ENCODE measurements around the gene TAS2R9. TPM values are rescaled to one million over a fixed set of nuclear protein-coding genes. Genes with fewer than 3 reads are reported as not detected.

TAS2R9 gene
- total RNA-seq, 6 experiments from 2014 or later = not detected

GRCh38 chr12:10824957-10825356 is 15.0 kb upstream of the TAS2R9 start:
- no peak for DNase-seq
- Mint-ChIP-seq H3K4me1 (ENCODE audit: low read depth) (peaks cover 10% of the 10 kb centered on the region; the same call in 1 of the 2 replicates), H3K36me3 (ENCODE audit: low read depth) (no peaks in the 10 kb centered on the region), H3K27ac (no peak overlapping the region), H3K9me3 (no peaks in the 10 kb centered on the region), H3K27me3 (ENCODE audit: insufficient read depth) (no peaks in the 10 kb centered on the region), H3K4me3 (no peak overlapping the region)
- TF ChIP-seq CTCF (IDR thresholded peaks at IDR 0.05) = no peak

GRCh38 chr12:10811883-10812536 is 2.0 kb upstream of the TAS2R9 start:
- DNase-seq = no peak
- Mint-ChIP-seq H3K27ac (no peak overlapping the region), H3K36me3 (ENCODE audit: low read depth) (no peaks in the 10 kb centered on the region)

GRCh38 chr12:10807186-10807585 is 2.8 kb downstream of the TAS2R9 start, which contains the start of gene TAS2R8:
TAS2R8 (minus strand) TSS chr12:10807286; CDS start chr12:10806980, 306 bp downstream.
- no peak within 1 kb of the TSS for H3K27ac Mint-ChIP-seq

More at GRCh38 chr12:10811883-10812536, 2.0 kb upstream of the TAS2R9 start:
- H3K27me3 Mint-ChIP-seq (ENCODE audit: insufficient read depth) = peaks cover 1% of the 10 kb centered on the region; the same call in 1 of the 2 replicates
- no peaks in the 10 kb centered on the region for H3K9me3 Mint-ChIP-seq
- TF ChIP-seq CTCF (IDR thresholded peaks at IDR 0.05) = no peak
- H3K4me3 Mint-ChIP-seq = no peak overlapping the region
- H3K4me1 Mint-ChIP-seq (ENCODE audit: low read depth) = no peaks in the 10 kb centered on the region

GRCh38 chr12:10802587-10802986 is 7.4 kb downstream of the TAS2R9 start, which contains the start of gene TAS2R7:
TAS2R7 (minus strand) TSS chr12:10802627; CDS start chr12:10802570, 57 bp downstream.
- no peak within 1 kb of the TSS for H3K4me3 Mint-ChIP-seq
- H3K4me1 Mint-ChIP-seq (ENCODE audit: low read depth) = no peaks in the 10 kb centered on the region
- H3K9me3 Mint-ChIP-seq = no peaks in the 10 kb centered on the region
- DNase-seq = no peak
- TF ChIP-seq CTCF (IDR thresholded peaks at IDR 0.05) = no peak
- no peak within 1 kb of the TSS for H3K27ac Mint-ChIP-seq
- peaks cover 5% of the 10 kb centered on the region; the same call in 1 of the 2 replicates for H3K27me3 Mint-ChIP-seq (ENCODE audit: insufficient read depth)
- no peaks in the 10 kb centered on the region for H3K36me3 Mint-ChIP-seq (ENCODE audit: low read depth)

More at GRCh38 chr12:10807186-10807585, 2.8 kb downstream of the TAS2R9 start, which contains the start of gene TAS2R8:
- H3K36me3 Mint-ChIP-seq (ENCODE audit: low read depth) = no peaks in the 10 kb centered on the region
- H3K27me3 Mint-ChIP-seq (ENCODE audit: insufficient read depth) = peaks cover 1% of the 10 kb centered on the region; the same call in 1 of the 2 replicates
- no peak for TF ChIP-seq CTCF (IDR thresholded peaks at IDR 0.05)
- no peaks in the 10 kb centered on the region for H3K4me1 Mint-ChIP-seq (ENCODE audit: low read depth)
- DNase-seq = no peak
- no peak within 1 kb of the TSS for H3K4me3 Mint-ChIP-seq
- no peaks in the 10 kb centered on the region for H3K9me3 Mint-ChIP-seq

GRCh38 chr12:10801741-10802140 is 8.2 kb downstream of the TAS2R9 start:
- H3K27me3 Mint-ChIP-seq (ENCODE audit: insufficient read depth) = peaks cover 5% of the 10 kb centered on the region; the same call in 1 of the 2 replicates
- no peaks in the 10 kb centered on the region for H3K4me1 Mint-ChIP-seq (ENCODE audit: low read depth)
- no peaks in the 10 kb centered on the region for H3K9me3 Mint-ChIP-seq
- H3K4me3 Mint-ChIP-seq = no peak overlapping the region
- no peak for DNase-seq
- H3K36me3 Mint-ChIP-seq (ENCODE audit: low read depth) = no peaks in the 10 kb centered on the region
- no peak overlapping the region for H3K27ac Mint-ChIP-seq
- no peak for TF ChIP-seq CTCF (IDR thresholded peaks at IDR 0.05)

Measured in HFFc6 (cell line).